ENCODE results near the gene GAR1. TPM values are rescaled to one million over a fixed set of nuclear protein-coding genes. Genes with fewer than 3 reads are reported as not detected.

Gene GAR1
- total RNA-seq, 2 donors from 2014 or later = 33.3 to 35.3 TPM

GRCh38 chr4:109787807-109788206 lies 27.8 kb upstream of the GAR1 start:
- Mint-ChIP-seq H3K36me3 (ENCODE audit: low read depth) (no peaks in the 10 kb centered on the region), H3K27me3 (ENCODE audit: insufficient read depth) (no peaks in the 10 kb centered on the region), H3K27ac (no peak overlapping the region), H3K4me1 (no peaks in the 10 kb centered on the region), H3K9me3 (no peaks in the 10 kb centered on the region), H3K4me3 (no peak overlapping the region)
- H3K9ac ChIP-seq (ENCODE audit: extremely low read depth, low read length, poor library complexity, severe bottlenecking) = no peak overlapping the region
- no peak for TF ChIP-seq CTCF (conservative IDR thresholded peaks at IDR 0.05)
- DNase-seq = no peak
- no peaks in the 10 kb centered on the region for H3K9me3 ChIP-seq (ENCODE audit: control insufficient read depth, low read length)
- 100% methylated on average over 1 of the region's 1 CpG; no CpG with 5 or more reads in 1 of the 2 experiments for WGBS, 2 experiments (ENCODE audit: insufficient coverage in 1 of 2, insufficient read length in 1 of 2)
- H3K27me3 ChIP-seq (ENCODE audit: control insufficient read depth, insufficient read depth, low read length, poor library complexity, severe bottlenecking) = no peaks in the 10 kb centered on the region
- no peaks in the 10 kb centered on the region for H3K4me1 ChIP-seq (ENCODE audit: control insufficient read depth, insufficient read depth, low read length)
- no peak overlapping the region for H3K4me3 ChIP-seq (ENCODE audit: low read length)
- no peaks in the 10 kb centered on the region for H3K36me3 ChIP-seq (ENCODE audit: control insufficient read depth, insufficient read depth, low read length)
- H3K27ac ChIP-seq (ENCODE audit: low read depth, low read length) = no peak overlapping the region

GRCh38 chr4:109795059-109795458 lies 20.5 kb upstream of the GAR1 start:
- H3K36me3 Mint-ChIP-seq (ENCODE audit: low read depth) = no peaks in the 10 kb centered on the region
- H3K9me3 Mint-ChIP-seq = peaks cover 17% of the 10 kb centered on the region
- WGBS, 2 experiments (ENCODE audit: insufficient coverage in 1 of 2, insufficient read length in 1 of 2) = 87% methylated on average over 6 of the region's 6 CpGs; no CpG with 5 or more reads in 1 of the 2 experiments
- no peak overlapping the region for H3K4me3 Mint-ChIP-seq
- H3K27me3 Mint-ChIP-seq (ENCODE audit: insufficient read depth) = no peaks in the 10 kb centered on the region
- Histone ChIP-seq H3K36me3 (ENCODE audit: control insufficient read depth, insufficient read depth, low read length) (no peaks in the 10 kb centered on the region), H3K9me3 (ENCODE audit: control insufficient read depth, low read length) (no peaks in the 10 kb centered on the region), H3K27ac (ENCODE audit: low read depth, low read length) (no peak overlapping the region), H3K4me1 (ENCODE audit: control insufficient read depth, insufficient read depth, low read length) (no peaks in the 10 kb centered on the region), H3K9ac (ENCODE audit: extremely low read depth, low read length, poor library complexity, severe bottlenecking) (no peak overlapping the region), H3K27me3 (ENCODE audit: control insufficient read depth, insufficient read depth, low read length, poor library complexity, severe bottlenecking) (no peaks in the 10 kb centered on the region), H3K4me3 (ENCODE audit: low read length) (no peak overlapping the region)
- H3K4me1 Mint-ChIP-seq = no peaks in the 10 kb centered on the region
- no peak for TF ChIP-seq CTCF (conservative IDR thresholded peaks at IDR 0.05)
- no peak overlapping the region for H3K27ac Mint-ChIP-seq
- no peak for DNase-seq

GRCh38 chr4:109798866-109799265 lies 16.7 kb upstream of the GAR1 start:
- Mint-ChIP-seq H3K36me3 (ENCODE audit: low read depth) (no peaks in the 10 kb centered on the region), H3K4me3 (no peak overlapping the region), H3K4me1 (no peaks in the 10 kb centered on the region), H3K27me3 (ENCODE audit: insufficient read depth) (no peaks in the 10 kb centered on the region), H3K27ac (no peak overlapping the region), H3K9me3 (peaks cover 16% of the 10 kb centered on the region)
- Histone ChIP-seq H3K9me3 (ENCODE audit: control insufficient read depth, low read length) (no peaks in the 10 kb centered on the region), H3K4me3 (ENCODE audit: low read length) (no peak overlapping the region), H3K36me3 (ENCODE audit: control insufficient read depth, insufficient read depth, low read length) (no peaks in the 10 kb centered on the region), H3K9ac (ENCODE audit: extremely low read depth, low read length, poor library complexity, severe bottlenecking) (no peak overlapping the region), H3K27me3 (ENCODE audit: control insufficient read depth, insufficient read depth, low read length, poor library complexity, severe bottlenecking) (no peaks in the 10 kb centered on the region), H3K4me1 (ENCODE audit: control insufficient read depth, insufficient read depth, low read length) (no peaks in the 10 kb centered on the region), H3K27ac (ENCODE audit: low read depth, low read length) (no peak overlapping the region)
- DNase-seq = no peak
- peak; percentile 52 for TF ChIP-seq CTCF (conservative IDR thresholded peaks at IDR 0.05)
